ENCODE measurements around the gene LRIT2. TPM values are rescaled to one million over a fixed set of nuclear protein-coding genes. Genes with fewer than 3 reads are reported as not detected.

Gene LRIT2
- total and polyA plus RNA-seq, 2 experiments from 2014 or later: not detected

- 0 out of 2 replicates have a peak, but pooled peaks cover 12% of the 10 kb centered on the region for H3K27me3 ChIP-seq (replicated peaks; ENCODE audit: insufficient read depth)
- H3K9ac ChIP-seq: no peak within 1 kb of the TSS
- H3K9me3 ChIP-seq (ENCODE audit: low read depth): no peaks in the 10 kb centered on the region
- TF ChIP-seq EZH2 (IDR thresholded peaks at IDR 0.05; ENCODE audit: insufficient read depth, poor library complexity, severe bottlenecking) (no peak), EZH2phosphoT487 (IDR thresholded peaks at IDR 0.05; ENCODE audit: insufficient read depth, low read depth) (no peak)
- H3K4me1 ChIP-seq (ENCODE audit: insufficient read depth): no peaks in the 10 kb centered on the region
- no peaks in the 10 kb centered on the region for H3F3A ChIP-seq (ENCODE audit: insufficient read depth)
- 2 to 5% methylated on average over 9 of the region's 9 CpGs for WGBS, 2 experiments (ENCODE audit: low coverage in 1 of 2, low lambda C conversion rate in 2 of 2, missing lambda C conversion rate in 2 of 2)
- no peaks in the 10 kb centered on the region for H3K9me2 ChIP-seq (ENCODE audit: insufficient read depth)
- H3K79me2 ChIP-seq (ENCODE audit: insufficient read depth): no peaks in the 10 kb centered on the region
- H2AFZ ChIP-seq: no peak within 1 kb of the TSS
- no peaks in the 10 kb centered on the region for H3K36me3 ChIP-seq (ENCODE audit: low read depth)
- in situ Hi-C loops (cut with MboI): no loop called here
- no peak within 1 kb of the TSS for H3K4me2 ChIP-seq (ENCODE audit: unreplicated experiment)
- no peaks in the 10 kb centered on the region for H4K20me1 ChIP-seq (ENCODE audit: insufficient read depth)
- H3K27ac ChIP-seq: no peak within 1 kb of the TSS
- no peak for DNase-seq
- no peak within 1 kb of the TSS for H3K4me3 ChIP-seq
Observed at GRCh38 chr10:84244651-84245270, 19.4 kb upstream of the LRIT2 start, which contains the start of gene RGR. Gene RGR, plus strand, starts transcription at chr10:84245053. Its CDS starts 38 bp downstream, at chr10:84245091.

- Histone ChIP-seq H3K9me2 (ENCODE audit: insufficient read depth) (no peaks in the 10 kb centered on the region), H3K27ac (no peak overlapping the region), H3K9me3 (ENCODE audit: low read depth) (no peaks in the 10 kb centered on the region), H3K79me2 (ENCODE audit: insufficient read depth) (no peaks in the 10 kb centered on the region), H3K4me2 (ENCODE audit: unreplicated experiment) (no peak overlapping the region), H4K20me1 (ENCODE audit: insufficient read depth) (no peaks in the 10 kb centered on the region), H3K4me3 (no peak overlapping the region), H2AFZ (no peak overlapping the region), H3K27me3 (replicated peaks; ENCODE audit: insufficient read depth) (peaks cover 16% of the 10 kb centered on the region; the same call in 1 of the 2 replicates), H3K9ac (no peak overlapping the region), H3K36me3 (ENCODE audit: low read depth) (no peaks in the 10 kb centered on the region), H3K4me1 (ENCODE audit: insufficient read depth) (no peaks in the 10 kb centered on the region), H3F3A (ENCODE audit: insufficient read depth) (no peaks in the 10 kb centered on the region)
- no peak for DNase-seq
- 69 to 77% methylated on average over 3 of the region's 3 CpGs for WGBS, 2 experiments (ENCODE audit: low coverage in 1 of 2, low lambda C conversion rate in 2 of 2, missing lambda C conversion rate in 2 of 2)
- in situ Hi-C loops (cut with MboI): no loop called here
- TF ChIP-seq EZH2phosphoT487 (IDR thresholded peaks at IDR 0.05; ENCODE audit: insufficient read depth, low read depth): no peak
- TF ChIP-seq EZH2 (IDR thresholded peaks at IDR 0.05; ENCODE audit: insufficient read depth, poor library complexity, severe bottlenecking): no peak
Observed at GRCh38 chr10:84243759-84244158, 18.4 kb upstream of the LRIT2 start.

- in situ Hi-C loops (cut with MboI): no loop called here
- Histone ChIP-seq H3K9ac (no peak within 1 kb of the TSS), H3K79me2 (ENCODE audit: insufficient read depth) (no peaks in the 10 kb centered on the region), H3F3A (ENCODE audit: insufficient read depth) (no peaks in the 10 kb centered on the region), H3K9me2 (ENCODE audit: insufficient read depth) (no peaks in the 10 kb centered on the region), H3K27ac (no peak within 1 kb of the TSS), H3K36me3 (ENCODE audit: low read depth) (no peaks in the 10 kb centered on the region), H4K20me1 (ENCODE audit: insufficient read depth) (no peaks in the 10 kb centered on the region), H2AFZ (no peak within 1 kb of the TSS), H3K9me3 (ENCODE audit: low read depth) (no peaks in the 10 kb centered on the region), H3K4me3 (no peak within 1 kb of the TSS), H3K4me2 (ENCODE audit: unreplicated experiment) (no peak within 1 kb of the TSS), H3K27me3 (replicated peaks; ENCODE audit: insufficient read depth) (peaks cover 27% of the 10 kb centered on the region; the same call in 1 of the 2 replicates), H3K4me1 (ENCODE audit: insufficient read depth) (no peaks in the 10 kb centered on the region)
- no peak for DNase-seq
- 48 to 50% methylated on average over 12 to 13 of the region's 13 CpGs for WGBS, 2 experiments (ENCODE audit: low coverage in 1 of 2, low lambda C conversion rate in 2 of 2, missing lambda C conversion rate in 2 of 2)
- no peak for TF ChIP-seq EZH2 (IDR thresholded peaks at IDR 0.05; ENCODE audit: insufficient read depth, poor library complexity, severe bottlenecking)
- no peak for TF ChIP-seq EZH2phosphoT487 (IDR thresholded peaks at IDR 0.05; ENCODE audit: insufficient read depth, low read depth)
Observed at GRCh38 chr10:84241185-84241790, 15.9 kb upstream of the LRIT2 start, which contains the start of gene LRIT1. Gene LRIT1, minus strand, starts transcription at chr10:84241546. Its CDS starts 107 bp downstream, at chr10:84241439.

- Histone ChIP-seq H2AFZ (no peak overlapping the region), H3K4me1 (ENCODE audit: insufficient read depth) (no peaks in the 10 kb centered on the region), H3K9me3 (ENCODE audit: low read depth) (no peaks in the 10 kb centered on the region), H3K27me3 (replicated peaks; ENCODE audit: insufficient read depth) (peaks cover 16% of the 10 kb centered on the region; the same call in 1 of the 2 replicates), H3K27ac (no peak overlapping the region), H3K4me2 (ENCODE audit: unreplicated experiment) (no peak overlapping the region), H3K4me3 (no peak overlapping the region), H3K79me2 (ENCODE audit: insufficient read depth) (no peaks in the 10 kb centered on the region), H3F3A (ENCODE audit: insufficient read depth) (no peaks in the 10 kb centered on the region), H3K9ac (no peak overlapping the region), H3K9me2 (ENCODE audit: insufficient read depth) (no peaks in the 10 kb centered on the region), H4K20me1 (ENCODE audit: insufficient read depth) (no peaks in the 10 kb centered on the region), H3K36me3 (ENCODE audit: low read depth) (no peaks in the 10 kb centered on the region)
- TF ChIP-seq EZH2 (IDR thresholded peaks at IDR 0.05; ENCODE audit: insufficient read depth, poor library complexity, severe bottlenecking): no peak
- TF ChIP-seq EZH2phosphoT487 (IDR thresholded peaks at IDR 0.05; ENCODE audit: insufficient read depth, low read depth): no peak
- no peak for DNase-seq
- in situ Hi-C loops (cut with MboI): no loop called here
- 55 to 66% methylated on average over 3 of the region's 3 CpGs for WGBS, 2 experiments (ENCODE audit: low coverage in 1 of 2, low lambda C conversion rate in 2 of 2, missing lambda C conversion rate in 2 of 2)
Observed at GRCh38 chr10:84238909-84239308, 13.6 kb upstream of the LRIT2 start.

Data from GM23248 (cell line).